Caco-2 (cell line): Measurements from ENCODE around the gene NFIC. TPM values are rescaled to one million over a fixed set of nuclear protein-coding genes. Genes with fewer than 3 reads are reported as not detected.

Source experiments
- BruUV-seq: library from RNA; stranded (reverse); fragments of 400-500 nt; replicated peaks from 2 replicates; lab custom pipeline; 2021; lab: Mats Ljungman, UMichigan
- CTCF ChIA-PET: fragments of 300-600 bp; sonication (Branson Sonifier 250); formaldehyde crosslinking; loops from one replicate; lab custom pipeline; 2022; ENCODE audit warnings: antibody characterized with exemption; lab: Charles Lee
- POLR2A ChIA-PET: fragments of 300-600 bp; sonication (Branson Sonifier 250); formaldehyde crosslinking; loops from one replicate; lab custom pipeline; 2022; ENCODE audit warnings: antibody characterized with exemption; lab: Charles Lee
- DNase-seq, 2 experiments: peaks; one replicate each; pipeline versions ENCODE4 v3.0.0 to v3.0.0-alpha.2; 2020 to 2022
- H3K27me3 ChIP-seq: replicated peaks from 2 replicates; pipeline ENCODE4 v1.6.0; 2011; ENCODE audit warnings: low read length; ENCODE audit not compliant: control insufficient read depth, insufficient read depth
- H3K36me3 ChIP-seq: 2 replicates; pipeline ENCODE4 v1.5.1; 2011; ENCODE audit warnings: low read length; ENCODE audit not compliant: control insufficient read depth, insufficient read depth
- H3K4me1 ChIP-seq: fragments of 250-450 bp; sonication (Bioruptor Pico); 2 replicates; pipeline ENCODE4 v1.5.1; 2020; ENCODE audit warnings: mild to moderate bottlenecking
- H3K4me3 ChIP-seq: 2 replicates; pipeline ENCODE4 v1.5.1; 2011; ENCODE audit warnings: low read depth, mild to moderate bottlenecking, control low read depth, low read length
- H3K9me3 ChIP-seq: fragments of 250-450 bp; sonication (Bioruptor Pico); 2 replicates; pipeline ENCODE4 v1.5.1; 2020; ENCODE audit warnings: mild to moderate bottlenecking, moderate library complexity
- H3K27ac Mint-ChIP-seq: one replicate; pipeline ENCODE4 v1.8.0; 2022; ENCODE audit warnings: mixed read lengths; ENCODE audit not compliant: unreplicated experiment
- H3K27me3 Mint-ChIP-seq: one replicate; pipeline ENCODE4 v1.8.0; 2022; ENCODE audit warnings: mixed read lengths; ENCODE audit not compliant: insufficient read depth, unreplicated experiment
- H3K36me3 Mint-ChIP-seq: one replicate; pipeline ENCODE4 v1.8.0; 2022; ENCODE audit warnings: mild to moderate bottlenecking, mixed read lengths; ENCODE audit not compliant: insufficient read depth, unreplicated experiment
- H3K4me1 Mint-ChIP-seq: one replicate; pipeline ENCODE4 v1.8.0; 2022; ENCODE audit warnings: low read depth, mixed read lengths; ENCODE audit not compliant: unreplicated experiment
- H3K4me3 Mint-ChIP-seq: one replicate; pipeline ENCODE4 v1.8.0; 2022; ENCODE audit warnings: mild to moderate bottlenecking, moderate library complexity, mixed read lengths; ENCODE audit not compliant: unreplicated experiment
- H3K9me3 Mint-ChIP-seq: one replicate; pipeline ENCODE4 v1.8.0; 2022; ENCODE audit warnings: mixed read lengths; ENCODE audit not compliant: unreplicated experiment
- CTCF ChIP-seq, 2 experiments: fragments of 200-600 bp in 1 of 2; IDR thresholded peaks; 1 replicate in 1 of 2; 2 replicates in 1 of 2; pipeline versions ENCODE4 v1.5.1 to v1.8.0; 2011 to 2022; ENCODE audit warnings: antibody characterized with exemption in 1 of 2, control low read depth in 1 of 2, inconsistent platforms in 1 of 2, low read depth in 1 of 2, low read length in 1 of 2, mild to moderate bottlenecking in 1 of 2, moderate library complexity in 1 of 2; ENCODE audit not compliant: insufficient read depth in 1 of 2, severe bottlenecking in 1 of 2, unreplicated experiment in 1 of 2
- intact Hi-C: fragments of 100-400 bp; cut with micrococcal nuclease; formaldehyde crosslinking; loops from one replicate; pipeline ENCODE4 v1.10.0; 2022; ENCODE audit not compliant: unreplicated experiment
- total RNA-seq: library from RNA; stranded (reverse); gene quantifications from 2 replicates; pipeline ENCODE4 v1.2.3, GENCODE V29; 2022

The NFIC gene
- total RNA-seq, 1 experiment from 2014 or later, result 5.1 TPM

- Mint-ChIP-seq H3K27ac (no peak overlapping the region), H3K36me3 (no peaks in the 10 kb centered on the region), H3K27me3 (peaks cover 24% of the 10 kb centered on the region), H3K4me1 (no peaks in the 10 kb centered on the region), H3K4me3 (no peak overlapping the region), H3K9me3 (no peaks in the 10 kb centered on the region)
- peaks cover 6% of the 10 kb centered on the region for H3K27me3 ChIP-seq
- no peaks in the 10 kb centered on the region for H3K4me1 ChIP-seq
- POLR2A ChIA-PET, result no interaction called here
- H3K4me3 ChIP-seq, result no peak overlapping the region
- BruUV-seq, result no TSS peak
- no peaks in the 10 kb centered on the region for H3K9me3 ChIP-seq
- intact Hi-C loops, result no loop called here
- DNase-seq, result no peak
- CTCF ChIA-PET, result interaction anchor here (0.5 to 0.7 kb wide), 2 partner anchors 34 to 977 kb away, joined by 3 to 6 read pairs; no protein-coding TSS in a partner anchor
- no peak for TF ChIP-seq CTCF (IDR thresholded peaks at IDR 0.05; ENCODE audit: insufficient read depth in 1 of 2, low read depth in 1 of 2, low read length in 1 of 2, severe bottlenecking in 1 of 2, unreplicated experiment in 1 of 2)
- no peaks in the 10 kb centered on the region for H3K36me3 ChIP-seq
These were observed 4.0 kb upstream of the NFIC start for GRCh38 chr19:3362217-3362906.

GRCh38 chr19:3363841-3364500 is 2.4 kb upstream of the NFIC start:
- BruUV-seq, result no TSS peak
- no peak overlapping the region for H3K4me3 Mint-ChIP-seq
- no peak overlapping the region for H3K4me3 ChIP-seq
- DNase-seq, result no peak
- peaks cover 26% of the 10 kb centered on the region for H3K27me3 Mint-ChIP-seq
- ChIA-PET CTCF (no interaction called here), POLR2A (no interaction called here)
- H3K9me3 Mint-ChIP-seq, result no peaks in the 10 kb centered on the region
- peaks cover 3% of the 10 kb centered on the region for H3K4me1 Mint-ChIP-seq
- no peak for TF ChIP-seq CTCF (IDR thresholded peaks at IDR 0.05; ENCODE audit: insufficient read depth in 1 of 2, low read depth in 1 of 2, low read length in 1 of 2, severe bottlenecking in 1 of 2, unreplicated experiment in 1 of 2)
- no peaks in the 10 kb centered on the region for H3K9me3 ChIP-seq
- H3K4me1 ChIP-seq, result no peaks in the 10 kb centered on the region
- intact Hi-C loops, result no loop called here
- peaks cover 2% of the 10 kb centered on the region for H3K27me3 ChIP-seq
- H3K36me3 ChIP-seq, result no peaks in the 10 kb centered on the region
- no peak overlapping the region for H3K27ac Mint-ChIP-seq
- H3K36me3 Mint-ChIP-seq, result no peaks in the 10 kb centered on the region

- H3K4me3 ChIP-seq, result no peak overlapping the region
- Mint-ChIP-seq H3K4me3 (no peak overlapping the region), H3K36me3 (no peaks in the 10 kb centered on the region), H3K27me3 (peaks cover 28% of the 10 kb centered on the region), H3K9me3 (no peaks in the 10 kb centered on the region), H3K4me1 (peaks cover 6% of the 10 kb centered on the region), H3K27ac (no peak overlapping the region)
- intact Hi-C loops, result no loop called here
- POLR2A ChIA-PET, result no interaction called here
- H3K9me3 ChIP-seq, result no peaks in the 10 kb centered on the region
- no peak for TF ChIP-seq CTCF (IDR thresholded peaks at IDR 0.05; ENCODE audit: insufficient read depth in 1 of 2, low read depth in 1 of 2, low read length in 1 of 2, severe bottlenecking in 1 of 2, unreplicated experiment in 1 of 2)
- CTCF ChIA-PET, result no interaction called here
- H3K27me3 ChIP-seq, result peaks cover 2% of the 10 kb centered on the region
- BruUV-seq, result no TSS peak
- no peak for DNase-seq
- no peaks in the 10 kb centered on the region for H3K36me3 ChIP-seq
- no peaks in the 10 kb centered on the region for H3K4me1 ChIP-seq
These were observed 1.9 kb upstream of the NFIC start for GRCh38 chr19:3364501-3364858.
